GM12875 (cell line): Measurements from ENCODE around the gene ARID1B.

Experiments
- H3K4me3 ChIP-seq: one replicate; pipeline ENCODE4 v1.5.1; 2011; ENCODE audit warnings: low read depth, low read length, control low read depth
- CTCF ChIP-seq: IDR thresholded peaks from 2 replicates; pipeline ENCODE4 v1.5.1; 2011; ENCODE audit warnings: low read depth, mild to moderate bottlenecking, control low read depth, inconsistent platforms, low read length, moderate library complexity, borderline replicate concordance; ENCODE audit not compliant: insufficient read depth

The ARID1B gene

GRCh38 chr6:156863504-156863903 lies 86.3 kb downstream of the ARID1B start:
- H3K4me3 ChIP-seq, result no peak overlapping the region
- TF ChIP-seq CTCF, result no peak

- no peak for TF ChIP-seq CTCF
- H3K4me3 ChIP-seq, result no peak overlapping the region
Measured at GRCh38 chr6:156864557-156864956, 87.4 kb downstream of the ARID1B start.

GRCh38 chr6:156865019-156865629 lies 87.9 kb downstream of the ARID1B start:
- TF ChIP-seq CTCF, result no peak
- no peak overlapping the region for H3K4me3 ChIP-seq

- H3K4me3 ChIP-seq, result no peak overlapping the region
- no peak for TF ChIP-seq CTCF
Measured at GRCh38 chr6:156866220-156867015, 89.2 kb downstream of the ARID1B start.

- H3K4me3 ChIP-seq, result no peak overlapping the region
- TF ChIP-seq CTCF, result no peak
Measured at GRCh38 chr6:156867121-156867520, 89.9 kb downstream of the ARID1B start.

GRCh38 chr6:156868385-156868784 lies 91.2 kb downstream of the ARID1B start:
- no peak overlapping the region for H3K4me3 ChIP-seq
- TF ChIP-seq CTCF, result no peak

- H3K4me3 ChIP-seq, result no peak overlapping the region
- TF ChIP-seq CTCF, result no peak
Measured at GRCh38 chr6:156869980-156870398, 92.8 kb downstream of the ARID1B start.
